Bronchial epithelial cell (primary cell): ENCODE measurements around the gene NCOA6. TPM values are rescaled to one million over a fixed set of nuclear protein-coding genes. Genes with fewer than 3 reads are reported as not detected.

Experiments
- DNase-seq: peaks from one replicate; pipeline ENCODE4 v3.0.0-alpha.2; 2010; ENCODE audit warnings: low read depth
- FAIRE-seq: peaks from 2 replicates; lab custom pipeline; 2011; peaks lifted over from hg19 to GRCh38; lab: Jason Lieb, UNC
- H3K27me3 ChIP-seq: 2 replicates; pipeline ENCODE4 v1.5.1; 2011; ENCODE audit warnings: low read length; ENCODE audit not compliant: control insufficient read depth, insufficient read depth
- H3K36me3 ChIP-seq: 2 replicates; pipeline ENCODE4 v1.5.1; 2011; ENCODE audit warnings: low read length; ENCODE audit not compliant: control insufficient read depth, insufficient read depth
- H3K4me3 ChIP-seq: 2 replicates; pipeline ENCODE4 v1.5.1; 2011; ENCODE audit warnings: mild to moderate bottlenecking, low read depth, low read length, control low read depth
- CTCF ChIP-seq: IDR thresholded peaks from 2 replicates; pipeline ENCODE4 v1.5.1; 2011; ENCODE audit warnings: mild to moderate bottlenecking, moderate library complexity, low read length, control low read depth, inconsistent platforms; ENCODE audit not compliant: insufficient read depth, severe bottlenecking
- total RNA-seq: library from RNA; depleted of rRNA; stranded (reverse); fragments of >200 nt; gene quantifications from 2 replicates; pipeline ENCODE4 v1.2.1, GENCODE V29; 2014

NCOA6 gene
- total RNA-seq, 1 donor from 2014 or later, result 5.5 TPM

GRCh38 chr20:34691838-34692237 lies 133.6 kb downstream of the NCOA6 start:
- DNase-seq (peak; percentile 50), FAIRE-seq (no peak)
- Histone ChIP-seq H3K4me3 (no peak overlapping the region), H3K27me3 (no peaks in the 10 kb centered on the region), H3K36me3 (no peaks in the 10 kb centered on the region)
- TF ChIP-seq CTCF, result no peak

DNA sequence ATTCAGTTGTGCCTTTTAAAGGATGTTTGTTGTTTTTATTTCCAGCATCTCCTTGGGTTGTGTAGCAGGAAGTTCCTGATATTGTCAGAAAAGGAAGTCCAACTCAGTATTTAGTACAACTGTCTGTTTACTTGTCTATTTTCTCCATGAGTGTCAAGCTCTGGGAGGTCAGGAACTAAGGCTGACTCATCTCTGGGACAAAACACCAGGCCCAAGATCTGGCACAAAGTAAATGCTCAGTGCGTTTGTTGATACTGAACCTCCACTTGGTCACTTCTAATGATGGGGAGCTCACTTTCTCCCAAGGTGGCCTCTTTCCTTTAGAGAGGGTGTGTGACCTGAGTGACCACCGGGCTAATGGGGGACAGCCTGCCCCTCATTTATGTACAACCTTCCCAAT lies 136.0 kb downstream of the NCOA6 start:
- FAIRE-seq (no peak), DNase-seq (peak; percentile 18)
- no peak for TF ChIP-seq CTCF
- Histone ChIP-seq H3K27me3 (no peaks in the 10 kb centered on the region), H3K4me3 (no peak overlapping the region), H3K36me3 (no peaks in the 10 kb centered on the region)

- no peaks in the 10 kb centered on the region for H3K27me3 ChIP-seq
- no peak for FAIRE-seq
- DNase-seq, result no peak
- H3K36me3 ChIP-seq, result no peaks in the 10 kb centered on the region
- H3K4me3 ChIP-seq, result no peak overlapping the region
- TF ChIP-seq CTCF, result no peak
Measured at GRCh38 chr20:34683667-34684066, 141.8 kb downstream of the NCOA6 start.

GRCh38 chr20:34680586-34681175 lies 144.8 kb downstream of the NCOA6 start:
- TF ChIP-seq CTCF, result no peak
- Histone ChIP-seq H3K36me3 (no peaks in the 10 kb centered on the region), H3K27me3 (no peaks in the 10 kb centered on the region), H3K4me3 (no peak overlapping the region)
- DNase-seq, result no peak
- no peak for FAIRE-seq

DNA sequence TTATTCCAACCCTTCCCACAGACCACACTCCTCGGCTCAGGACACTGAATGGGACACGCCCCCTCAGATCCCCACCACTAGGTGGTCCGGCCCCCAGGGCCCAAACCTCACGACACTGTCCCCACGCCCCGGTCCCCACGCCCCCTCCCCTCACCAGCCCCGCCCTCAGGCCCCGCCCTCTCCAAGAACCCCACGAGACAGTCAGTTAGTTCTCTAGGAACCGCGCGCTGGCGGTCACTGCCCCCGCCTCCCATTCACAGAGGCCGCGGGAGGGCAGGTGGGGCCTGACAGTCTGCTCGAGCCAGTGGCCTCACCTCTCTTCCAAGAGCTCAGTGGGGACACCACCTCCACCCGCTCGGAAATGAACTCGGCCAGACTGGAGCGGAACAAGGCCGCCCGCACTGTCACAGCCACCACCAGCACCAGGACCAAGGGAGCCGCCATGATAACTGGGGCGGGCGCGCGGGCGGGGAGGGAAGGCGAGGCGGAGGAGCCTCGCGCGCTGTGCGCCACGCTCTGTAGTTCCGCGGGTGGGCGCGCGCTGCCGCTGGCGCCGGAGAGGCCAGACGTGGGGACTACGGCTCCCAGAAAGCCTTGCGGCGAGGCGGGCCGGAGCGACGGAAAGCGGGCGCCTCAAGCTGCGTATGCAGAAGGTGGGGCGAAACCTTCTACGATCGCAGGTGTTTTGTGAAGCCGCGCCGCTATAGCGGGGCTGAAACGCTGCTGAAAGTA lies 148.6 kb downstream of the NCOA6 start, which contains the start of gene PIGU:
PIGU (minus strand) TSS at position 451 of the 732 bp plus-strand sequence; CDS start at position 444, 7 bp downstream.
- TF ChIP-seq CTCF, result no peak
- Histone ChIP-seq H3K36me3 (no peaks in the 10 kb centered on the region), H3K4me3 (peak within 1 kb of the TSS; percentile 80), H3K27me3 (no peaks in the 10 kb centered on the region)
- DNase-seq, result peak; percentile 89
- no peak for FAIRE-seq
